Liver (tissue), 9 donors: ENCODE measurements around the gene IFNAR2. TPM values are rescaled to one million over a fixed set of nuclear protein-coding genes. Genes with fewer than 3 reads are reported as not detected.

Experiments
- DNase-seq: peaks from one replicate; pipeline ENCODE4 v3.0.0-alpha.2; 2017; ENCODE audit warnings: low spot score
- H3K27ac ChIP-seq, 2 donors: one replicate each; pipeline ENCODE4 v1.7.0; 2013; ENCODE audit warnings: inconsistent platforms in 2 of 2, low read length in 2 of 2, control low read depth in 1 of 2, low read depth in 1 of 2, mild to moderate bottlenecking in 1 of 2
- H3K27me3 ChIP-seq, 4 donors: one replicate each; pipeline versions ENCODE4 v1.6.1 to v1.7.0; 2013; ENCODE audit warnings: low read length in 3 of 4, inconsistent platforms in 1 of 4, mild to moderate bottlenecking in 1 of 4, moderate library complexity in 1 of 4; ENCODE audit not compliant: control insufficient read depth in 4 of 4, insufficient read depth in 4 of 4
- H3K36me3 ChIP-seq, 4 donors: one replicate each; pipeline versions ENCODE4 v1.6.1 to v1.7.0; 2013; ENCODE audit warnings: low read length in 3 of 4, mild to moderate bottlenecking in 3 of 4, low read depth in 1 of 4, moderate library complexity in 1 of 4; ENCODE audit not compliant: control insufficient read depth in 4 of 4, insufficient read depth in 3 of 4
- H3K4me1 ChIP-seq, 4 donors: one replicate each; pipeline versions ENCODE4 v1.6.1 to v1.7.0; 2013; ENCODE audit warnings: low read length in 3 of 4, mild to moderate bottlenecking in 3 of 4, moderate library complexity in 1 of 4; ENCODE audit not compliant: control insufficient read depth in 4 of 4, insufficient read depth in 4 of 4
- H3K4me3 ChIP-seq, 3 donors: one replicate each; pipeline versions ENCODE4 v1.6.1 to v1.7.0; 2013; ENCODE audit warnings: low read length in 3 of 3, control low read depth in 1 of 3, low read depth in 1 of 3, mild to moderate bottlenecking in 1 of 3
- H3K9ac ChIP-seq, 2 donors: one replicate each; pipeline ENCODE4 v1.7.0; 2013; ENCODE audit warnings: low read length in 2 of 2, mild to moderate bottlenecking in 2 of 2, moderate library complexity in 2 of 2, control low read depth in 1 of 2, low read depth in 1 of 2
- H3K9me3 ChIP-seq, 4 donors: one replicate each; pipeline versions ENCODE4 v1.6.1 to v1.7.0; 2013; ENCODE audit warnings: low read length in 3 of 4; ENCODE audit not compliant: control insufficient read depth in 4 of 4
- ATF3 ChIP-seq: IDR thresholded peaks from 2 replicates; pipeline ENCODE4 v1.6.1; 2016; ENCODE audit warnings: antibody characterized with exemption
- CTCF ChIP-seq: fragments of 150-350 bp; IDR thresholded peaks from 2 replicates; pipeline ENCODE4 v1.5.1; 2017; ENCODE audit warnings: improper control_type of control experiment, low read depth, low read length; ENCODE audit not compliant: missing input control
- FOXA1 ChIP-seq: IDR thresholded peaks from 2 replicates; pipeline ENCODE4 v1.6.1; 2016; ENCODE audit warnings: antibody characterized with exemption
- FOXA2 ChIP-seq: IDR thresholded peaks from 2 replicates; pipeline ENCODE4 v1.6.1; 2016; ENCODE audit warnings: antibody characterized with exemption
- HNF4A ChIP-seq, 2 donors: conservative IDR thresholded peaks; 2 replicates each; pipeline ENCODE4 v1.6.1; 2016; ENCODE audit warnings: antibody characterized with exemption in 2 of 2, mild to moderate bottlenecking in 2 of 2
- HNF4G ChIP-seq: IDR thresholded peaks from 2 replicates; pipeline ENCODE4 v1.6.1; 2016; ENCODE audit warnings: antibody characterized with exemption
- RAD21 ChIP-seq, 2 donors: IDR thresholded peaks; 2 replicates each; pipeline ENCODE4 v1.6.1; 2016; ENCODE audit warnings: antibody characterized with exemption in 2 of 2, mild to moderate bottlenecking in 2 of 2
- REST ChIP-seq: IDR thresholded peaks from 2 replicates; pipeline ENCODE4 v1.6.1; 2016; ENCODE audit warnings: antibody characterized with exemption, mild to moderate bottlenecking
- RXRA ChIP-seq, 2 donors: IDR thresholded peaks; 2 replicates each; pipeline ENCODE4 v1.6.1; 2017 to 2018; ENCODE audit warnings: antibody characterized with exemption in 2 of 2, mild to moderate bottlenecking in 1 of 2
- TAF1 ChIP-seq: conservative IDR thresholded peaks from 2 replicates; pipeline ENCODE4 v1.6.1; 2016; ENCODE audit warnings: antibody characterized with exemption, mild to moderate bottlenecking
- WGBS: extraction: QIAGEN DNeasy Blood & Tissue Kit; methylation state at CpG from one replicate; pipeline ENCODE4 v1.1.7; 2013; 5-methylcytosine and 5-hydroxymethylcytosine counted together
- polyA plus RNA-seq, 2 donors: library from polyadenylated mRNA; stranded (reverse) in 1 of 2; unstranded in 1 of 2; fragments of 200-250 nt in 1 of 2; fragments of >200 nt in 1 of 2; fragmentation: Nextera tagmentation in 1 of 2; extraction: Ambion mirVana in 1 of 2; gene quantifications; one replicate each; pipeline versions ENCODE4 v1.2.1 to v1.2.3, GENCODE V29; 2013 to 2015
- total RNA-seq, 2 donors: library from RNA; depleted of rRNA; stranded (reverse); fragments of >200 nt; gene quantifications; one replicate each; pipeline ENCODE4 v1.2.3, GENCODE V29; 2014
- donor health status: healthy.
- donor health status: healthy.
- donor health status: healthy.
- donor health status: healthy.
- donor health status: healthy.

Gene IFNAR2
- total and polyA plus RNA-seq, 4 donors, result 12.6 to 17.0 (median 14.6) TPM

GRCh38 chr21:33245289-33245918, 15.7 kb downstream of the IFNAR2 start (continued):
- peak; percentile 43 for TF ChIP-seq FOXA1
- TF ChIP-seq TAF1, result no peak
- peak; percentile 90 to 95 for TF ChIP-seq RXRA (IDR thresholded peaks at IDR 0.05)
- peak; percentile 99 for TF ChIP-seq HNF4G

- 77% methylated on average over 5 of the region's 5 CpGs for WGBS
- Histone ChIP-seq H3K9me3 (no peaks in the 10 kb centered on the region), H3K27ac (no peak overlapping the region), H3K9ac (no peak overlapping the region), H3K4me3 (no peak overlapping the region), H3K4me1 (peaks cover 6 to 45% (median 24%) of the 10 kb centered on the region in 4 donors), H3K36me3 (peaks cover 7 to 50% (median 35%) of the 10 kb centered on the region in 4 donors), H3K27me3 (no peaks in the 10 kb centered on the region)
- TF ChIP-seq FOXA1 (no peak), RXRA (IDR thresholded peaks at IDR 0.05) (no peak)
- no peak for DNase-seq
Measured at GRCh38 chr21:33246506-33246905, 16.8 kb downstream of the IFNAR2 start.

- no peak for TF ChIP-seq REST
- Histone ChIP-seq H3K9ac (no peak overlapping the region), H3K27ac (no peak overlapping the region), H3K4me1 (peaks cover 6 to 45% (median 24%) of the 10 kb centered on the region in 4 donors), H3K4me3 (no peak overlapping the region), H3K27me3 (no peaks in the 10 kb centered on the region), H3K36me3 (peaks cover 7 to 48% (median 36%) of the 10 kb centered on the region in 4 donors), H3K9me3 (no peaks in the 10 kb centered on the region)
- 94% methylated on average over 7 of the region's 7 CpGs for WGBS
- DNase-seq, result no peak
Measured at GRCh38 chr21:33246963-33247362, 17.2 kb downstream of the IFNAR2 start.

GRCh38 chr21:33247599-33247998, 17.9 kb downstream of the IFNAR2 start:
- H3K9ac ChIP-seq, result no peak overlapping the region
- TF ChIP-seq ATF3 (no peak), HNF4A (conservative IDR thresholded peaks at IDR 0.05) (no peak), RAD21 (IDR thresholded peaks at IDR 0.05) (no peak), FOXA2 (no peak), CTCF (no peak), RXRA (IDR thresholded peaks at IDR 0.05) (no peak)
- no peak overlapping the region for H3K27ac ChIP-seq
- H3K27me3 ChIP-seq, result no peaks in the 10 kb centered on the region
- WGBS, result 72% methylated on average over 6 of the region's 6 CpGs
- no peaks in the 10 kb centered on the region for H3K9me3 ChIP-seq
- no peak overlapping the region for H3K4me3 ChIP-seq
- peaks cover 6 to 45% (median 24%) of the 10 kb centered on the region in 4 donors for H3K4me1 ChIP-seq
- no peak for DNase-seq
- peaks cover 7 to 51% (median 41%) of the 10 kb centered on the region in 4 donors for H3K36me3 ChIP-seq
